Astrocyte of the cerebellum (primary cell): ENCODE data around the gene MXD3.

ENCODE experiments used
- DNase-seq: peaks from one replicate; pipeline ENCODE4 v3.0.0-alpha.2; 2011; ENCODE audit warnings: low read depth
- H3K4me3 ChIP-seq: 2 replicates; pipeline ENCODE4 v1.5.1; 2011; ENCODE audit warnings: mild to moderate bottlenecking, low read depth, low read length, moderate library complexity
- CTCF ChIP-seq: IDR thresholded peaks from 2 replicates; pipeline ENCODE4 v1.5.1; 2012; ENCODE audit warnings: low read length, low read depth, moderate library complexity, mild to moderate bottlenecking; ENCODE audit errors: missing control alignments
- in situ Hi-C: cut with HindIII; loops from 2 replicates; pipeline ENCODE4 v1.10.0; 2017; ENCODE audit warnings: low sequenced_read_pairs

MXD3 gene

DNA sequence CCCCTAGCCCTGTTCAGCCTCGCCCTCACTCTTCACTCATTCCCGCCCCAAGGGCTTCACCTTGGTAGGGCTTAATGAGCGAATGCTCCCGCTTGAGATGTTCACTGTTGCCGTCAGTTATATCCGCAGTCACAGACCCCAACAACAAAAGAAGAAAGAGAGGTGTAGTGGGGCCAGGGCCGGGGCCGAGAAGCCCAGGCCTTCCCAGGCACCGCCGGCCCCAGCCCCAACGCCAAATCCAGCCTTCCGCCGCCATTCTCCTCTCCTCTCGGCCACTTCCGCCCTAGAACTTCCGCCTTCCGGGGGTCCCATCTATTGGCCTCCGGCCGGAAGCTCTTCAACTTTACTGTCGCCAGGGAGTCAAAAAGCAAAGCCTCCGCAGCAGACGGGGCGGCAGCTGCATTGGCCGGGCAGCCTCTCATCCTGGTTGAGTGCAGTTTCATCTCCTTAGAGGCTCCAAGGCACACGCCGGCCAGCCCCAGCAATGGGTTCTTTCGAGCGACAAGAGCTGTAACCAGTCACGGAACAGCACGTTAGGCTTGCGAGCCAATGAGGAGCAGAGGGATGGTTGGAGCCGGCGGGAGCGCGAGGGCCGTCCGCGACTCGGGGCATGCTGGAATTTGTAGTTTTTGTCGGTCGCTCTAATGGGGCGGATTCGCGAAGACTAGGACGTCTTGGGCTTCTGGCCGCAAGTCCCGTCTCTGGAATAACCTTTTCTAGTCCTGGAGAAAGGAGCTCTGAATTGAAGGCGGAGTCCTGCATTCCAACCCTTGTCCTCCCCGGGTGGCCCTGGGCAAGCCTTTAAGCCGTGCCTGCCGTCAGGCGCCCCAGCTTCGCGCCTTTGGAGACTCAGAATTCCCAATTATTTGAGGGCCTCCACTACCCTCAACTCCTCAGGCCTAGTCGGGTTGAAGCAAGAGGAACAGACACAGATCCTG lies 40.0 kb upstream of the MXD3 start, which contains the start of gene LMAN2:
Gene LMAN2 (minus strand): TSS at position 277 of the 938 bp plus-strand sequence. CDS start 21 bp downstream, at position 256.
- DNase-seq, result peak; percentile 87
- in situ Hi-C loops, result no loop called here
- peak within 1 kb of the TSS; percentile 100 for H3K4me3 ChIP-seq
- TF ChIP-seq CTCF, result no peak

GRCh38 chr5:177350776-177351391 lies 39.2 kb upstream of the MXD3 start:
- peak overlapping the region; percentile 100 for H3K4me3 ChIP-seq
- no peak for DNase-seq
- no peak for TF ChIP-seq CTCF
- in situ Hi-C loops, result no loop called here

- in situ Hi-C loops, result loop anchor here (5.0 kb wide), 1 partner anchor 58 kb away; the partner anchor contains the start of gene F12
- DNase-seq, result no peak
- H3K4me3 ChIP-seq, result peak overlapping the region; percentile 100
- TF ChIP-seq CTCF, result no peak
These were observed 38.1 kb upstream of the MXD3 start for GRCh38 chr5:177349762-177350161.

- DNase-seq, result no peak
- no peak for TF ChIP-seq CTCF
- no peak overlapping the region for H3K4me3 ChIP-seq
- in situ Hi-C loops, result loop anchor here (5.0 kb wide), 1 partner anchor 58 kb away; the partner anchor contains the start of gene F12
These were observed 37.6 kb upstream of the MXD3 start for GRCh38 chr5:177349362-177349647.

DNA sequence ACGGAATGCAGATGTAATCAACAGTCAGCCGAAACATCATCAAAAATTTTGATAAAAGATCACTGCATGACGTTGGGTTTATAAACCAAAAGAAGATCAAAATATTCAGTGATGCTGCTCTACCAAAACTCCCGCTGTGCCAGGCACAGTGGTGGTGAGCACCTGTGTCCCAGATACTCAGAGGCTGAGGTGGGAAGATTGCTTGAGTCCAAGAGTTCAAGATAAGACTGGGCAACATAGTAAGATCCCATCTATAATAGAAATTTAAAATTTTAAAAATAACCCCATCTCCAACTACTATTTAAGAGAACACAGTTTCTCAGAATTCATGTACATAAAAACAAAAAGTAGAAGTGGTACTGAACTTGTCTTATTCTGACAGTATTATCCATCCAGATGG lies 36.0 kb upstream of the MXD3 start:
- no peak overlapping the region for H3K4me3 ChIP-seq
- in situ Hi-C loops, result loop anchor here (5.0 kb wide), 1 partner anchor 60 kb away; the partner anchor contains the start of gene F12
- TF ChIP-seq CTCF, result no peak
- no peak for DNase-seq

- H3K4me3 ChIP-seq, result no peak overlapping the region
- in situ Hi-C loops, result loop anchor here (5.0 kb wide), 1 partner anchor 60 kb away; the partner anchor contains the start of gene F12
- TF ChIP-seq CTCF, result no peak
- no peak for DNase-seq
These were observed 35.1 kb upstream of the MXD3 start for GRCh38 chr5:177346820-177347219.
